GM12891 (cell line): Measurements from ENCODE around the gene ABCC1.
A peak's percentile ranks its signal among the peaks of the same experiment; 100 is the strongest.

Experiments
- DNase-seq: peaks from one replicate; pipeline ENCODE4 v3.0.0; 2011; ENCODE audit warnings: low spot score; ENCODE audit not compliant: insufficient read length
- FAIRE-seq: peaks from 2 replicates; lab custom pipeline; 2011; peaks lifted over from hg19 to GRCh38; lab: Jason Lieb, UNC
- PAX5 ChIP-seq: IDR thresholded peaks from 2 replicates; pipeline ENCODE4 v1.6.1; 2011; ENCODE audit warnings: low read length, moderate library complexity, mild to moderate bottlenecking; ENCODE audit not compliant: insufficient read depth, severe bottlenecking
- POLR2A ChIP-seq: IDR thresholded peaks from 2 replicates; pipeline ENCODE4 v1.6.1; 2011; ENCODE audit warnings: low read depth, low read length, control low read depth
- POLR2AphosphoS5 ChIP-seq: IDR thresholded peaks from 2 replicates; pipeline ENCODE4 v1.6.1; 2011; ENCODE audit warnings: low read depth, low read length, control low read depth
- POU2F2 ChIP-seq: IDR thresholded peaks from 2 replicates; pipeline ENCODE4 v1.6.1; 2011; ENCODE audit warnings: low read depth, mild to moderate bottlenecking, control low read depth, low read length, moderate library complexity
- SPI1 ChIP-seq: IDR thresholded peaks from 2 replicates; pipeline ENCODE4 v1.6.1; 2011; ENCODE audit warnings: low read depth, low read length, control low read depth
- TAF1 ChIP-seq: IDR thresholded peaks from 2 replicates; pipeline ENCODE4 v1.6.1; 2011; ENCODE audit warnings: low read depth, low read length, control low read depth

Gene ABCC1

GRCh38 chr16:16090238-16090637 lies 140.8 kb downstream of the ABCC1 start:
- no peak for TF ChIP-seq POLR2A
- TF ChIP-seq POLR2AphosphoS5 = no peak
- no peak for TF ChIP-seq POU2F2
- no peak for TF ChIP-seq TAF1
- TF ChIP-seq SPI1 = no peak
- TF ChIP-seq PAX5 = no peak
- FAIRE-seq = no peak

GRCh38 chr16:16092925-16093627 lies 143.7 kb downstream of the ABCC1 start:
- TF ChIP-seq POLR2AphosphoS5 (no peak), POLR2A (no peak)
- no peak for FAIRE-seq
- no peak for DNase-seq

More at GRCh38 chr16:16090238-16090637, 140.8 kb downstream of the ABCC1 start:
- no peak for DNase-seq

- no peak for FAIRE-seq
- TF ChIP-seq SPI1 (no peak), TAF1 (no peak), PAX5 (no peak), POLR2A (no peak), POU2F2 (no peak), POLR2AphosphoS5 (no peak)
- no peak for DNase-seq
Measured at GRCh38 chr16:16093628-16094332, 144.4 kb downstream of the ABCC1 start.

- TF ChIP-seq TAF1 = no peak
- TF ChIP-seq SPI1 = no peak
- TF ChIP-seq POU2F2 = no peak
- TF ChIP-seq POLR2A = no peak
- TF ChIP-seq PAX5 = no peak
- no peak for TF ChIP-seq POLR2AphosphoS5
- DNase-seq (no peak), FAIRE-seq (no peak)
Measured at GRCh38 chr16:16095646-16096045, 146.2 kb downstream of the ABCC1 start.

- TF ChIP-seq POU2F2 (no peak), SPI1 (no peak), TAF1 (no peak), PAX5 (no peak), POLR2A (no peak), POLR2AphosphoS5 (no peak)
- FAIRE-seq (no peak), DNase-seq (no peak)
Measured at GRCh38 chr16:16096121-16096857, 146.9 kb downstream of the ABCC1 start.

- no peak for DNase-seq
- FAIRE-seq = no peak
- TF ChIP-seq TAF1 (no peak), SPI1 (no peak), POU2F2 (no peak), POLR2A (no peak), POLR2AphosphoS5 (no peak)
Measured at GRCh38 chr16:16096858-16097213, 147.4 kb downstream of the ABCC1 start.

- TF ChIP-seq POU2F2 (no peak), TAF1 (no peak), POLR2A (no peak), PAX5 (no peak), POLR2AphosphoS5 (no peak), SPI1 (no peak)
- DNase-seq (no peak), FAIRE-seq (no peak)
Measured at GRCh38 chr16:16099320-16099719, 149.9 kb downstream of the ABCC1 start.

- TF ChIP-seq POLR2A = no peak
- TF ChIP-seq SPI1 = peak; percentile 33; the same call in 1 of the 2 replicates
- FAIRE-seq (no peak), DNase-seq (no peak)
Measured at GRCh38 chr16:16100631-16101030, 151.2 kb downstream of the ABCC1 start.

- no peak for DNase-seq
- no peak for FAIRE-seq
- no peak for TF ChIP-seq POU2F2
- TF ChIP-seq TAF1 = no peak
- no peak for TF ChIP-seq POLR2A
- TF ChIP-seq PAX5 = no peak
- no peak for TF ChIP-seq POLR2AphosphoS5
- no peak for TF ChIP-seq SPI1
Measured at GRCh38 chr16:16101585-16101984, 152.2 kb downstream of the ABCC1 start.
